Body of pancreas (tissue), 4 donors: ENCODE results near the gene IGFBP6.

Source experiments
- POLR2A ChIP-seq, 3 donors: fragments of 450-650 bp; IDR thresholded peaks; one replicate each; pipeline ENCODE4 v1.6.1; 2016; ENCODE audit warnings: antibody characterized with exemption in 3 of 3, mild to moderate bottlenecking in 2 of 3
- TF ChIP-seq, protein P1 (sequence below), 7 experiments: fragments of 450-650 bp in 4 of 7; fragments of 200-600 bp in 3 of 7; sonication (generic) in 3 of 7; IDR thresholded peaks; one replicate each; pipeline ENCODE4 v1.5.1; 2016 to 2019; ENCODE audit warnings: antibody characterized with exemption in 7 of 7

DNA sequence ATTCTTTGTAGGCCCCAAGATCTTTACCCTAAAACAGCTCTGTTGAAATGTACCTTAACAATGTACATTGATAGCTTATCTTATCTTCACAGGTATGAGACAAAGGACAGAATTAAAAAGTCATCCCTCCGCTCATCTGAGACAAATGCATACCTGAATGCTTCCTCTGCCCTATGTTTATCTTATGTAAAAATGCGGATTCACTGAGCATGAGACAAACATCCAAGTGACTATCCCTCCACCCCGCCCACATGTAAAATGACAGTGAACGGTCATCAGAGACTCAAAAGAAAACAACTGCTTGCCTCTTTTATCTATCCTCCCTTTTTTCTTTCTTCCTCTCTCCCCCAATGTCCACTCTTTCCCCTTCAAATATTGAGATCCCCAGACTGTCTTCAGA lies 45.9 kb downstream of the IGFBP6 start:
- TF ChIP-seq, protein P1, sequence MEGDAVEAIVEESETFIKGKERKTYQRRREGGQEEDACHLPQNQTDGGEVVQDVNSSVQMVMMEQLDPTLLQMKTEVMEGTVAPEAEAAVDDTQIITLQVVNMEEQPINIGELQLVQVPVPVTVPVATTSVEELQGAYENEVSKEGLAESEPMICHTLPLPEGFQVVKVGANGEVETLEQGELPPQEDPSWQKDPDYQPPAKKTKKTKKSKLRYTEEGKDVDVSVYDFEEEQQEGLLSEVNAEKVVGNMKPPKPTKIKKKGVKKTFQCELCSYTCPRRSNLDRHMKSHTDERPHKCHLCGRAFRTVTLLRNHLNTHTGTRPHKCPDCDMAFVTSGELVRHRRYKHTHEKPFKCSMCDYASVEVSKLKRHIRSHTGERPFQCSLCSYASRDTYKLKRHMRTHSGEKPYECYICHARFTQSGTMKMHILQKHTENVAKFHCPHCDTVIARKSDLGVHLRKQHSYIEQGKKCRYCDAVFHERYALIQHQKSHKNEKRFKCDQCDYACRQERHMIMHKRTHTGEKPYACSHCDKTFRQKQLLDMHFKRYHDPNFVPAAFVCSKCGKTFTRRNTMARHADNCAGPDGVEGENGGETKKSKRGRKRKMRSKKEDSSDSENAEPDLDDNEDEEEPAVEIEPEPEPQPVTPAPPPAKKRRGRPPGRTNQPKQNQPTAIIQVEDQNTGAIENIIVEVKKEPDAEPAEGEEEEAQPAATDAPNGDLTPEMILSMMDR (IDR thresholded peaks at IDR 0.05): no peak
- TF ChIP-seq POLR2A (IDR thresholded peaks at IDR 0.05): no peak
